WERI-Rb-1 (cell line): ENCODE measurements around the gene KCTD3.

Experiments used
- DNase-seq: peaks from one replicate; pipeline ENCODE4 v3.0.0-alpha.2; 2020
- H3K27ac ChIP-seq: fragments of 250-450 bp; sonication (Bioruptor Pico); 2 replicates; pipeline ENCODE4 v1.5.1; 2020; ENCODE audit warnings: mild to moderate bottlenecking, moderate library complexity
- H3K27me3 ChIP-seq: fragments of 250-450 bp; sonication (Bioruptor Pico); 2 replicates; pipeline ENCODE4 v1.5.1; 2021; ENCODE audit warnings: mild to moderate bottlenecking, low read depth, moderate library complexity; ENCODE audit not compliant: insufficient read depth, severe bottlenecking
- H3K36me3 ChIP-seq: fragments of 250-450 bp; sonication (Bioruptor Pico); 2 replicates; pipeline ENCODE4 v1.5.1; 2020; ENCODE audit warnings: mild to moderate bottlenecking, moderate library complexity
- H3K4me3 ChIP-seq: 2 replicates; pipeline ENCODE4 v1.5.1; 2011; ENCODE audit warnings: low read depth, mild to moderate bottlenecking, control low read depth, low read length
- H3K9me3 ChIP-seq: fragments of 250-450 bp; sonication (Bioruptor Pico); 2 replicates; pipeline ENCODE4 v1.5.1; 2021; ENCODE audit warnings: mild to moderate bottlenecking, moderate library complexity; ENCODE audit not compliant: severe bottlenecking
- TF ChIP-seq, protein P1 (sequence below): IDR thresholded peaks from 2 replicates; pipeline ENCODE4 v1.5.1; 2011; ENCODE audit warnings: low read depth, mild to moderate bottlenecking, control low read depth, inconsistent platforms, low read length

The KCTD3 gene

DNA sequence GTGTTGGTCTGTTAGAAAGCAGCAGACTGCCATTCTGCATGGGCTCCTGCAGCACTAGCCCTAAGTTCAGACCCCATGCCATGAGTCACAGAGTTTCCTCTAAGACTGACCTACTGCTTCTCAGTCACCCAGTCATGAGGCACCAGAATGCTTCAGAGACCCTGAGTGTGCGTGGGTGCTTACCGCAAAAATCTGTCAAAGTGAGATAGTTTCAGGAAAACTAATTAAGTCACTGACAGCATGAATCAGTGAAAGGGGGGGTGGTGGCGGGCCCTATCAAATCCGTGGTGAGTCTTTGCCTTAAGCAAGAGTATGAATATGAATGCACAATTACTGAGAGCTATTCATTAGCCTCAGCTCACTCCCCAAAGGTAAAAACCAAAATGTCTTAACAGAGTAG is 98.1 kb downstream of the KCTD3 start:
- no peak overlapping the region for H3K27ac ChIP-seq
- DNase-seq: no peak

DNA sequence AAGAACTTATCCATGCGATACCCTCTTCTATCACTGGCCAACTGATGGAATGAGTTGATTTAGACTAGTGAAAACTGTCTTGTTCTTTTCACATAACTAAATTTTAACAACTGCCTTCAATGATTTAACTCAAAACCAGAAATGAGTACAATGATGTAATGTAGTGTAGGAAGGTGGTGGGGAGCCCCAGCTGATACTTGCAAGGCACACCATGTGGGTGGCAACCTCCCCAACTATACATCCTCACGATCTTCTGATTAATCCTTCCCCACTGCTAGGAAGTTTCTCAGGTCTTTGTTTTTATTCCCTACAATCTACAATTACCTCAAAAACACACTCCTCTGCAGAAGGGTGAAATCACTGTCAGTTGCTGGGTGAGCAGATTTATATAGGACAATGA is 100.7 kb downstream of the KCTD3 start:
- no peaks in the 10 kb centered on the region for H3K9me3 ChIP-seq
- TF ChIP-seq, protein P1, sequence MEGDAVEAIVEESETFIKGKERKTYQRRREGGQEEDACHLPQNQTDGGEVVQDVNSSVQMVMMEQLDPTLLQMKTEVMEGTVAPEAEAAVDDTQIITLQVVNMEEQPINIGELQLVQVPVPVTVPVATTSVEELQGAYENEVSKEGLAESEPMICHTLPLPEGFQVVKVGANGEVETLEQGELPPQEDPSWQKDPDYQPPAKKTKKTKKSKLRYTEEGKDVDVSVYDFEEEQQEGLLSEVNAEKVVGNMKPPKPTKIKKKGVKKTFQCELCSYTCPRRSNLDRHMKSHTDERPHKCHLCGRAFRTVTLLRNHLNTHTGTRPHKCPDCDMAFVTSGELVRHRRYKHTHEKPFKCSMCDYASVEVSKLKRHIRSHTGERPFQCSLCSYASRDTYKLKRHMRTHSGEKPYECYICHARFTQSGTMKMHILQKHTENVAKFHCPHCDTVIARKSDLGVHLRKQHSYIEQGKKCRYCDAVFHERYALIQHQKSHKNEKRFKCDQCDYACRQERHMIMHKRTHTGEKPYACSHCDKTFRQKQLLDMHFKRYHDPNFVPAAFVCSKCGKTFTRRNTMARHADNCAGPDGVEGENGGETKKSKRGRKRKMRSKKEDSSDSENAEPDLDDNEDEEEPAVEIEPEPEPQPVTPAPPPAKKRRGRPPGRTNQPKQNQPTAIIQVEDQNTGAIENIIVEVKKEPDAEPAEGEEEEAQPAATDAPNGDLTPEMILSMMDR: no peak
- H3K36me3 ChIP-seq: no peaks in the 10 kb centered on the region
- H3K4me3 ChIP-seq: no peak overlapping the region
- no peaks in the 10 kb centered on the region for H3K27me3 ChIP-seq
- no peak overlapping the region for H3K27ac ChIP-seq
- no peak for DNase-seq

More for the DNA sequence above, 98.1 kb downstream of the KCTD3 start:
- Histone ChIP-seq H3K4me3 (no peak overlapping the region), H3K9me3 (no peaks in the 10 kb centered on the region), H3K27me3 (no peaks in the 10 kb centered on the region), H3K36me3 (no peaks in the 10 kb centered on the region)
- TF ChIP-seq, protein P1: no peak

DNA sequence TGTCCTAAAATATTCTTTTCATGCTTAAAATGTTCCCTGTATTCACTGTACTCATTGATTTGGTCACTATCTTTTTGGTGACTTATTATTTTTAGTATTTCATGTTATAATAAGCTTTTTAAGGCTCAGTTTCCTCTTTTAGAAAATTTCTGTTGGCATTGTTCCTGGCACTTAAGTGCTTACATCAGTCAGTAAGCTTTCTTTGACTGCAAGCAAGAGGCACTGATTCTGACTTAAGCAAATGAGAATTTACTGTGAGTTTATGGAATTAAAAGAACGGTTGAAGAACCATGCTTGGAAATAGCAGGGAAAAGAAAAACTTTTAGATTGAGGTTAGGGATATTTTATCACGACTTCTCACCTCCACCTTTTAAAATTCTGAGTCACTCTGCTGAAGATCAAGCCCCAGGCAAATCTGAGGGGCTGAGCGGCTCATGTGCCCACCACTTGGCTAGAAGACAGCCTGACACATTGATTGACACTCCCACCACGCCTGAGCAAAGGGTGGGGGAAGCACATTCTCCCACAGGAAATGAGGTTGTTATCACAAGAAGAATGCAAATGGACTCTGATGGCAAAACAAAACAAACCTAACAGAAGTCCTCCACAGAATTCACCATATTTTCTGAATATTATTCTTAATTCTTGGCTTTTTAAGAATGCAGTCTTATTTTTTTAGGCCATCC is 102.8 kb downstream of the KCTD3 start:
- DNase-seq: no peak
- H3K9me3 ChIP-seq: no peaks in the 10 kb centered on the region
- no peaks in the 10 kb centered on the region for H3K36me3 ChIP-seq
- H3K27me3 ChIP-seq: no peaks in the 10 kb centered on the region
- TF ChIP-seq, protein P1: no peak
- no peak overlapping the region for H3K4me3 ChIP-seq
- no peak overlapping the region for H3K27ac ChIP-seq
